ENCODE measurements around the gene DNAH9.

GRCh38 chr17:11705111-11705510 lies 106.8 kb downstream of the DNAH9 start:
- no peak for TF ChIP-seq CTCF (IDR thresholded peaks at IDR 0.05)
- TF ChIP-seq POLR2A (IDR thresholded peaks at IDR 0.05) = no peak

Measured in Peyer's patch (tissue), 4 donors.